ENCODE measurements around the gene RABGAP1L.

DNA sequence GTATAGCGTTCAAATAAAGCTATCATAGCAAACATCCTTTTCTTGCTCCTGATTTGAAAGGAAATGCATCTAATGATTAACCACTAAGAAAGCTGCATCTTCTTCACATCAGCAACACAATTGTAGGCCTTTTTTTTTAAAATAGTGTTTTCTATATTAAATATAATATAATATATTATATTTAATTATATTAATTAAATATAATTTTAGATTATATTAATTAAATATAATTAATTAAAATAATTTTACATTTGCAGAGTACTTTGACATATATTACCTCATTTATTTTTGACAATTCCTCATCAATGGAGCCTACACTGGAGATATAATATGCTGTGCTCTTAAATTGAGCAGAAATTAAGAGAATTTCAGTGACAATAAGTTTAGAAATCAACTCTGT, 481.5 kb downstream of the RABGAP1L start:
- TF ChIP-seq, protein P1, sequence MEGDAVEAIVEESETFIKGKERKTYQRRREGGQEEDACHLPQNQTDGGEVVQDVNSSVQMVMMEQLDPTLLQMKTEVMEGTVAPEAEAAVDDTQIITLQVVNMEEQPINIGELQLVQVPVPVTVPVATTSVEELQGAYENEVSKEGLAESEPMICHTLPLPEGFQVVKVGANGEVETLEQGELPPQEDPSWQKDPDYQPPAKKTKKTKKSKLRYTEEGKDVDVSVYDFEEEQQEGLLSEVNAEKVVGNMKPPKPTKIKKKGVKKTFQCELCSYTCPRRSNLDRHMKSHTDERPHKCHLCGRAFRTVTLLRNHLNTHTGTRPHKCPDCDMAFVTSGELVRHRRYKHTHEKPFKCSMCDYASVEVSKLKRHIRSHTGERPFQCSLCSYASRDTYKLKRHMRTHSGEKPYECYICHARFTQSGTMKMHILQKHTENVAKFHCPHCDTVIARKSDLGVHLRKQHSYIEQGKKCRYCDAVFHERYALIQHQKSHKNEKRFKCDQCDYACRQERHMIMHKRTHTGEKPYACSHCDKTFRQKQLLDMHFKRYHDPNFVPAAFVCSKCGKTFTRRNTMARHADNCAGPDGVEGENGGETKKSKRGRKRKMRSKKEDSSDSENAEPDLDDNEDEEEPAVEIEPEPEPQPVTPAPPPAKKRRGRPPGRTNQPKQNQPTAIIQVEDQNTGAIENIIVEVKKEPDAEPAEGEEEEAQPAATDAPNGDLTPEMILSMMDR (IDR thresholded peaks at IDR 0.05 in 8 of 11, conservative IDR thresholded peaks at IDR 0.05 in 3 of 11): no peak
- TF ChIP-seq POLR2A (IDR thresholded peaks at IDR 0.05): no peak

Measured in spleen (tissue), 7 donors.